ENCODE measurements around the gene SSX2IP. TPM values are rescaled to one million over a fixed set of nuclear protein-coding genes. Genes with fewer than 3 reads are reported as not detected.
"Not testable (repeated sequence)": the region's sequence is repeated elsewhere in the genome, so short reads cannot be mapped to it uniquely, and the experiment has no call there.

The SSX2IP gene
- total RNA-seq, 1 experiment from 2014 or later = 28.0 TPM

GRCh38 chr1:84722794-84723193, 32.5 kb upstream of the SSX2IP start:
- intact Hi-C loops (cut with micrococcal nuclease) = no loop called here
- ATAC-seq = no peak
- Histone ChIP-seq H3K4me3 (ENCODE audit: low read length) (no peak overlapping the region), H3K79me2 (ENCODE audit: low read length) (no peaks in the 10 kb centered on the region), H3K27ac (ENCODE audit: low read length) (no peak overlapping the region), H3K9ac (ENCODE audit: low read length) (no peak overlapping the region), H3K27me3 (ENCODE audit: low read length) (no peaks in the 10 kb centered on the region), H3K36me3 (ENCODE audit: low read depth, low read length) (no peaks in the 10 kb centered on the region), H3F3A (ENCODE audit: low read length, unreplicated experiment) (no peaks in the 10 kb centered on the region), H4K20me1 (ENCODE audit: low read length) (no peaks in the 10 kb centered on the region), H3K4me2 (ENCODE audit: low read length) (no peak overlapping the region), H3K9me2 (replicated peaks; ENCODE audit: low read length) (no peaks in the 10 kb centered on the region), H3K9me3 (ENCODE audit: low read length) (no peaks in the 10 kb centered on the region), H2AFZ (ENCODE audit: low read length) (no peak overlapping the region), H3K4me1 (ENCODE audit: insufficient read depth, low read length) (peaks cover 15% of the 10 kb centered on the region)
- no peak for DNase-seq
- ChIA-PET POLR2A (ENCODE audit: unreplicated experiment) (no interaction called here), CTCF (no interaction called here)
- BruUV-seq (replicated peaks) = no TSS peak
- TF ChIP-seq EZH2phosphoT487 (IDR thresholded peaks at IDR 0.05; ENCODE audit: borderline replicate concordance, low read length) (no peak), EZH2 (IDR thresholded peaks at IDR 0.05; ENCODE audit: low read length, unreplicated experiment) (no peak)
- TF ChIP-seq, protein P1, sequence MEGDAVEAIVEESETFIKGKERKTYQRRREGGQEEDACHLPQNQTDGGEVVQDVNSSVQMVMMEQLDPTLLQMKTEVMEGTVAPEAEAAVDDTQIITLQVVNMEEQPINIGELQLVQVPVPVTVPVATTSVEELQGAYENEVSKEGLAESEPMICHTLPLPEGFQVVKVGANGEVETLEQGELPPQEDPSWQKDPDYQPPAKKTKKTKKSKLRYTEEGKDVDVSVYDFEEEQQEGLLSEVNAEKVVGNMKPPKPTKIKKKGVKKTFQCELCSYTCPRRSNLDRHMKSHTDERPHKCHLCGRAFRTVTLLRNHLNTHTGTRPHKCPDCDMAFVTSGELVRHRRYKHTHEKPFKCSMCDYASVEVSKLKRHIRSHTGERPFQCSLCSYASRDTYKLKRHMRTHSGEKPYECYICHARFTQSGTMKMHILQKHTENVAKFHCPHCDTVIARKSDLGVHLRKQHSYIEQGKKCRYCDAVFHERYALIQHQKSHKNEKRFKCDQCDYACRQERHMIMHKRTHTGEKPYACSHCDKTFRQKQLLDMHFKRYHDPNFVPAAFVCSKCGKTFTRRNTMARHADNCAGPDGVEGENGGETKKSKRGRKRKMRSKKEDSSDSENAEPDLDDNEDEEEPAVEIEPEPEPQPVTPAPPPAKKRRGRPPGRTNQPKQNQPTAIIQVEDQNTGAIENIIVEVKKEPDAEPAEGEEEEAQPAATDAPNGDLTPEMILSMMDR (conservative IDR thresholded peaks at IDR 0.05; ENCODE audit: low read depth, low read length) = no peak

DNA sequence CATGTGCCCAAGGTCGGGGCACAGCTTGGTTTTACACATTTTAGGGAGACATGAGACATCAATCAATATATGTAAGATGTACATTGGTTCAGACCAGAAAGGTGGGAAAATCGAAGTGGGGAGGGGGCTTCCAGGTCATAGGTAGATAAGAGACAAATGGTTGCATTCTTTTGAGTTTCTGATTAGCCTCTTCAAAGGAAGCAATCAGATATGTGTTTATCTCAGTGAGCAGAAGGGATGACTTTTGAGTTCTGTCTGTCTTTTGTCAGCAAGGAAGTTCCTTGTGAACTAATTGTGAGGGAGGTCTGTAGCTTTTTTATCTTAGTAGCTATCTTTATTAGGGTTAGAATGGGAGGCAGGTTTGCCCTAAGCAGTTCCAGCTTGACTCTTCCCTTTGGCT, 31.6 kb upstream of the SSX2IP start:
- DNase-seq; H3K9me3 ChIP-seq (ENCODE audit: low read length); H3K4me2 ChIP-seq (ENCODE audit: low read length); CTCF ChIA-PET; H3K9ac ChIP-seq (ENCODE audit: low read length); H3K9me2 ChIP-seq (replicated peaks; ENCODE audit: low read length); ATAC-seq; H3K4me1 ChIP-seq (ENCODE audit: insufficient read depth, low read length); H3K4me3 ChIP-seq (ENCODE audit: low read length); BruUV-seq (replicated peaks); H2AFZ ChIP-seq (ENCODE audit: low read length); H3K27ac ChIP-seq (ENCODE audit: low read length); POLR2A ChIA-PET (ENCODE audit: unreplicated experiment); H3F3A ChIP-seq (ENCODE audit: low read length, unreplicated experiment); H3K36me3 ChIP-seq (ENCODE audit: low read depth, low read length); intact Hi-C loops (cut with micrococcal nuclease); H3K79me2 ChIP-seq (ENCODE audit: low read length); H4K20me1 ChIP-seq (ENCODE audit: low read length); H3K27me3 ChIP-seq (ENCODE audit: low read length): not testable (repeated sequence)

- Histone ChIP-seq H3K4me3 (ENCODE audit: low read length) (no peak overlapping the region), H3K9ac (ENCODE audit: low read length) (no peak overlapping the region), H3F3A (ENCODE audit: low read length, unreplicated experiment) (no peaks in the 10 kb centered on the region), H3K9me3 (ENCODE audit: low read length) (no peaks in the 10 kb centered on the region), H3K27ac (ENCODE audit: low read length) (no peak overlapping the region), H2AFZ (ENCODE audit: low read length) (no peak overlapping the region), H3K9me2 (replicated peaks; ENCODE audit: low read length) (no peaks in the 10 kb centered on the region), H3K27me3 (ENCODE audit: low read length) (no peaks in the 10 kb centered on the region), H3K4me1 (ENCODE audit: insufficient read depth, low read length) (peaks cover 1% of the 10 kb centered on the region; the same call in 1 of the 2 replicates), H3K36me3 (ENCODE audit: low read depth, low read length) (no peaks in the 10 kb centered on the region), H3K4me2 (ENCODE audit: low read length) (no peak overlapping the region), H4K20me1 (ENCODE audit: low read length) (no peaks in the 10 kb centered on the region), H3K79me2 (ENCODE audit: low read length) (no peaks in the 10 kb centered on the region)
- ChIA-PET POLR2A (ENCODE audit: unreplicated experiment) (no interaction called here), CTCF (no interaction called here)
- intact Hi-C loops (cut with micrococcal nuclease) = no loop called here
- TF ChIP-seq EZH2 (IDR thresholded peaks at IDR 0.05; ENCODE audit: low read length, unreplicated experiment) (no peak), EZH2phosphoT487 (IDR thresholded peaks at IDR 0.05; ENCODE audit: borderline replicate concordance, low read length) (no peak)
- TF ChIP-seq, protein P1 (conservative IDR thresholded peaks at IDR 0.05; ENCODE audit: low read depth, low read length) = no peak
- DNase-seq = peak; percentile 41
- no peak for ATAC-seq
- no TSS peak for BruUV-seq (replicated peaks)
Observed at GRCh38 chr1:84721152-84721551, 30.9 kb upstream of the SSX2IP start.
